ENCODE measurements around the gene GINS2.

GRCh38 chr16:85711982-85712587, 23.3 kb upstream of the GINS2 start:
- TF ChIP-seq CTCF (conservative IDR thresholded peaks at IDR 0.05; ENCODE audit: low read length): no peak
- no peak for TF ChIP-seq EZH2phosphoT487 (IDR thresholded peaks at IDR 0.05; ENCODE audit: borderline replicate concordance)
